OCI-LY3 (cell line): ENCODE data around the gene HNRNPDL.
"Not testable (repeated sequence)": the region's sequence is repeated elsewhere in the genome, so short reads cannot be mapped to it uniquely, and the experiment has no call there.

Experiments used
- CTCF ChIP-seq: fragments of 200-600, 300-600 bp; sonication (generic); IDR thresholded peaks from 2 replicates; pipeline ENCODE4 v1.5.1; 2014; ENCODE audit warnings: antibody characterized with exemption, low read length, low read depth
- EZH2phosphoT487 ChIP-seq: fragments of 200-600 bp; shearing (Covaris generic); IDR thresholded peaks from 2 replicates; pipeline ENCODE4 v1.6.1; 2018; ENCODE audit warnings: antibody characterized with exemption, mixed run types, low read depth

GRCh38 chr4:82475931-82476330, 45.7 kb upstream of the HNRNPDL start:
- TF ChIP-seq EZH2phosphoT487, CTCF: not testable (repeated sequence)
